ENCODE data around the gene ZNF813.

- TF ChIP-seq CTCF (conservative IDR thresholded peaks at IDR 0.05) (no peak), EZH2 (IDR thresholded peaks at IDR 0.05; ENCODE audit: low read depth) (no peak)
These were observed 4.4 kb downstream of the ZNF813 start for GRCh38 chr19:53471916-53472315.

Measured in PC-9 (cell line).